ENCODE data around the gene ALDH1A3.

The ALDH1A3 gene

DNA sequence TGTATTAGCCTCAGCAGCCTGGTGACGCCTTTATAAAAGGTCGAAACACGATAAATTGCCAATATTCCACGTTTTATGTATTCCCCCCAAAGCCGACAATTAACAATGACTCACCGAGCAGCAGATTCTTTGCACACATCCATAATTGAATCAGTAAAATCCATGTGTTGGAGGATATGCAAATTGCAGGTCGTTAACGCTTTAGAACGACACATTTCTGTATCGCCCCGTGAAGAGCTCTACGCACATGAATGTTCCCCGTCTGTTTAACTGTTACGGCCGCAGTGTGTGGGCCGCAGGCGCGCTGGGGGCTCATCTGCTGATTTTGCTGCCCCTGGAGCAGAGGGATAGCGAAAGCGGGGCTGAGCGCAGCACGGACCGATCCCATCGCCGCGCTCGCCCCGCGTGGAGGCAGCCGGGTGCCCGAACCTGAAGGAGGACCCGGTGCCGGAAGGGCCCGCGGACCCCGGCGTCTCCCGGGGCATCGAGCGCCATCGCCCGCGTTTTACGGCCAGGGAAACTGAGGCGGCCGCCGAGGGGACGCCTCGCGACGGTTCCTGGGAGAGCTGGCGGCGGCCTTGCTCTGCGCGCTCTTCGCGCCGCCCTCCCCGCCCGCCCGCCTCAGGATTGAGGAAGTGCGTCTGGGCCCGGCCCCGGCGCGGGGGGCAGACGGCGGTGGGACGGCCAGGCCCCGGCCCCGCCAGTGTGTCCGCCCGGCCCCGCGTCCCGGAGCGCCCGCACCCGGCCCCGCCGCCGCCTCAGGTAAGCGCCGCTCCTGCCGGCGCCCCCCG is 39.3 kb downstream of the ALDH1A3 start, which contains the start of gene LRRK1:
LRRK1 (plus strand) TSS at position 668 of the 791 bp plus-strand sequence. CDS start 5,276 bp downstream, outside the sequence.
- peak within 1 kb of the TSS; percentile 66 for H3K4me3 ChIP-seq (ENCODE audit: low read depth, low read length)
- DNase-seq (ENCODE audit: low read depth), result no peak
- TF ChIP-seq CTCF (IDR thresholded peaks at IDR 0.05; ENCODE audit: low read depth, low read length, missing control alignments), result no peak

DNA sequence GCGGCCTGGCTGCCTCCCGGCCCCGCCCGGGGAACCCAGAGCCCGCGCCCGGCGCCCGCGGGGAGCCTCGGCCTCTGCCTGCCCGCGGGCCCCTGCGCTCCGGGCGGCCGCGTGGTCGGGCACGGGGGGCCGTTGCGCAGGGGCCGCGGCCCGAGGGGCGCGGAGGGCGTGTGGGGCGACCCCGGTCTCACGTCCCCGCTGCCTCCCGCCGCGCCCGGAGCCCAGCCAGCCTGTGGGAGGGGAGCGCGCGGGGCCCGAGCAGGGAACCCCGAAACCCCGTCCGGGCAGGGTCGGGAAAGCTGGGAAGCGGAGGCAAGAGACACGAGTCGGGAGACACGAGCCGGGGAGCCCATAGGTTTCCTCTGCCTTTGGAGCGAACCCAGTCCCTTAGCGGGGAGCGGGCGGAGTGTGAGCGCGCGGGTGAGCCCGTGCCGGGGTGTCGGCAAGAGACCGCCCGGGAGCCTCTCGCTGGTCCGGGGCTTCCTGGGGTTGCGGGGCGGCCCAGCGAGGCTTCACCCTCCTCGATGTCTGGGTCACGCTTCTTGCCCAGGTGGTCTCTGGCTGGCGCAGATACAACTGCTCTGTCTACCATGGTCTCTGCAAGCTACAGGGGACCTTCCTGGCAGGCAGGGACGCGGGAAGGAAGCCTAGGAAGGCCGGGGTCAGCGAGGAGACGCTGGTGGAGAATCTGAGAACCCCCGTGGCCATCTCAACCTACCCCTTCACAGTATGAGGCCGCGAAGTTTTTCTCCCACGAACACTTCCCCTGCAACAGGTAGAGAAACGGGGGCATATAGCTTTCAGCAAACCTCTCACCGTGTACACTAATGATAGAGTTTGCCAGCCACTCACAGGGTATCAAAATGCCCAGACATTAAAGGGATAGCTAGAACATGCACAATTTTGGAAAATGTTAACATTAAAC is 40.1 kb downstream of the ALDH1A3 start:
- H3K4me3 ChIP-seq (ENCODE audit: low read depth, low read length), result peak overlapping the region; percentile 66
- no peak for TF ChIP-seq CTCF (IDR thresholded peaks at IDR 0.05; ENCODE audit: low read depth, low read length, missing control alignments)
- no peak for DNase-seq (ENCODE audit: low read depth)

DNA sequence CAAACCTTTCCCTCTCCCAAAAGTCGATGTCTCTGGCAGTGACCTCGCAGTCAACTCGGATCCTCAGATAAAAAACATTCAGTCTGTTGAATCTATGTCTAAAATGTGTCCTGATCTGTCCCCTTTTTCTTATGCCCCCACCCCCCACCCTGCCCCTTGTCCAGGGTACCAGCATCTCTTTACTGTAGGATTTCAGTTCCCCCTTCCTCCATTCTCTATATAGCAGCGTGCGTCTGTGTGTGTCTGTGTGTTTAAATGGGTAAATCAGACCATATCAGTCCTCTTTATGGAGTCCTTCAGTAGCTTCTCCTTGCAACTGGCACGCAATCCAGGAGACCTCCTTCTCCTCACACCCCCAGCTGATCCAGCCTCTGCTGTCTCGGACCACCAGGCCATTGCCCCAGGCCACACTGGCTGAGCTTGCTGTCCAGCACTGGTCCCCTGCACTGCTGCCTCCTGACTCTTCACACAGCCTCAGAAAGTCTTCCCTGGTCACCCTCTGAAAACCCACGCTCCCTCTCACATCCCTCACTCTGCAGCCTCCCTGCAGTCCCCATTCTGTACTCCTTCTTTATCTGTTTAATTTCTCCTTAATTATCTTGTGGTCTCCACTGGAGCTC is 41.0 kb downstream of the ALDH1A3 start:
- peak overlapping the region; percentile 66 for H3K4me3 ChIP-seq (ENCODE audit: low read depth, low read length)
- no peak for DNase-seq (ENCODE audit: low read depth)
- no peak for TF ChIP-seq CTCF (IDR thresholded peaks at IDR 0.05; ENCODE audit: low read depth, low read length, missing control alignments)

GRCh38 chr15:100922192-100923040 is 42.8 kb downstream of the ALDH1A3 start:
- H3K4me3 ChIP-seq (ENCODE audit: low read depth, low read length), result peak overlapping the region; percentile 66
- no peak for TF ChIP-seq CTCF (IDR thresholded peaks at IDR 0.05; ENCODE audit: low read depth, low read length, missing control alignments)
- no peak for DNase-seq (ENCODE audit: low read depth)

- TF ChIP-seq CTCF (IDR thresholded peaks at IDR 0.05; ENCODE audit: low read depth, low read length, missing control alignments), result no peak
- H3K4me3 ChIP-seq (ENCODE audit: low read depth, low read length), result peak overlapping the region; percentile 42
- DNase-seq (ENCODE audit: low read depth), result no peak
Observed at GRCh38 chr15:100923076-100923475, 43.4 kb downstream of the ALDH1A3 start.

DNA sequence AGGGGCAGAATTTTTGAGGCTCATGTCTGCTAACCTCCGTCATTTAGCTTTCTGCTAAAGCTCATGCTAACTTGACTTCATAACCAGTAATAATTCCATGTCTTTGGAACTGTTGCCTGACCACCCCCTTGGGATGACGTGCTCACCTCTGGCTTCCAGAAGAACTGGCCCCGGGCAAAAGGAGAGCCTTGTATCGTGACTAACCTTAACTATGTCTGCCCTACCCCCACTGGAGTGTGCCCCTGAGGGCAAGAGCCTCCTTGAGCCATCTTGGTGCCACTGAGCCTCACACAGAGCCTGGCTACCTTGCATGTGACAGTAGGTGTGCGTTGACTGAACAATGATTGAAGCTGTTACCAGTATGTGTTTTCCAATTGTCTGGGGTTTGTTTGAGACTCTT is 44.3 kb downstream of the ALDH1A3 start:
- H3K4me3 ChIP-seq (ENCODE audit: low read depth, low read length), result no peak overlapping the region
- no peak for DNase-seq (ENCODE audit: low read depth)
- TF ChIP-seq CTCF (IDR thresholded peaks at IDR 0.05; ENCODE audit: low read depth, low read length, missing control alignments), result no peak
